GM12878 (cell line): Measurements from ENCODE around the gene SLC31A1.

ENCODE experiments used
- CTCF ChIP-seq, 3 experiments: IDR thresholded peaks in 2 of 3; conservative IDR thresholded peaks in 1 of 3; 2 replicates each; pipeline ENCODE4 v1.5.1; 2011; ENCODE audit warnings: low read depth in 3 of 3, low read length in 3 of 3, mild to moderate bottlenecking in 3 of 3, control low read depth in 2 of 3, moderate library complexity in 2 of 3, inconsistent platforms in 1 of 3, mixed read lengths in 1 of 3; ENCODE audit not compliant: control insufficient read depth in 2 of 3, insufficient read depth in 1 of 3; ENCODE audit errors: extremely low read depth in 1 of 3
- EZH2 ChIP-seq: IDR thresholded peaks from 2 replicates; pipeline ENCODE4 v1.6.1; 2012; ENCODE audit warnings: low read depth, mild to moderate bottlenecking, control low read depth, inconsistent platforms, low read length, borderline replicate concordance; ENCODE audit not compliant: control insufficient read depth
- IKZF1 ChIP-seq: fragments of 450-650 bp; conservative IDR thresholded peaks from 2 replicates; pipeline ENCODE4 v1.6.1; 2017; ENCODE audit warnings: antibody characterized with exemption, mild to moderate bottlenecking
- MYC ChIP-seq: IDR thresholded peaks from 2 replicates; pipeline ENCODE4 v1.6.1; 2011; ENCODE audit warnings: mild to moderate bottlenecking, low read length, moderate library complexity, inconsistent platforms; ENCODE audit not compliant: insufficient read depth, insufficient replicate concordance, insufficient read length, severe bottlenecking
- NR2C2 ChIP-seq: IDR thresholded peaks from 2 replicates; pipeline ENCODE4 v1.6.1; 2011; ENCODE audit warnings: borderline replicate concordance, low read depth; ENCODE audit not compliant: control insufficient read depth, insufficient read length
- NR2F1 ChIP-seq: fragments of 450-650 bp; conservative IDR thresholded peaks from 2 replicates; pipeline ENCODE4 v1.6.1; 2017; ENCODE audit warnings: mild to moderate bottlenecking
- POLR2A ChIP-seq: IDR thresholded peaks from 2 replicates; pipeline ENCODE4 v1.6.1; 2011; ENCODE audit warnings: low read depth, mild to moderate bottlenecking, low read length
- RAD21 ChIP-seq: IDR thresholded peaks from 2 replicates; pipeline ENCODE4 v1.6.1; 2011; ENCODE audit warnings: mild to moderate bottlenecking, low read depth, low read length, moderate library complexity; ENCODE audit not compliant: insufficient read depth
- SIN3A ChIP-seq: IDR thresholded peaks from 2 replicates; pipeline ENCODE4 v1.6.1; 2012; ENCODE audit warnings: low read depth, low read length, improper control_type of control experiment
- SUPT20H ChIP-seq: IDR thresholded peaks from 2 replicates; pipeline ENCODE4 v1.6.1; 2011; ENCODE audit warnings: low read depth, mild to moderate bottlenecking, low read length, moderate library complexity, borderline replicate concordance; ENCODE audit not compliant: control insufficient read depth
- USF2 ChIP-seq: IDR thresholded peaks from 2 replicates; pipeline ENCODE4 v1.6.1; 2011; ENCODE audit warnings: low read depth, low read length, improper control_type of control experiment, borderline replicate concordance

GRCh38 chr9:113181165-113181564, 40.2 kb upstream of the SLC31A1 start:
- no peak for TF ChIP-seq NR2F1
- TF ChIP-seq SUPT20H, result no peak
- TF ChIP-seq MYC, result no peak
- TF ChIP-seq IKZF1, result no peak
- no peak for TF ChIP-seq NR2C2
- TF ChIP-seq CTCF (IDR thresholded peaks at IDR 0.05 in 2 of 3, conservative IDR thresholded peaks at IDR 0.05 in 1 of 3; ENCODE audit: control insufficient read depth in 2 of 3, extremely low read depth in 1 of 3, insufficient read depth in 1 of 3, low read depth in 3 of 3, low read length in 3 of 3), result no peak
- TF ChIP-seq RAD21, result no peak
- no peak for TF ChIP-seq USF2
- TF ChIP-seq EZH2, result no peak
- no peak for TF ChIP-seq POLR2A
- no peak for TF ChIP-seq SIN3A
